Fibroblast of lung (primary cell): ENCODE measurements around the gene TOM1. TPM values are rescaled to one million over a fixed set of nuclear protein-coding genes. Genes with fewer than 3 reads are reported as not detected.
"Not testable (repeated sequence)": the region's sequence is repeated elsewhere in the genome, so short reads cannot be mapped to it uniquely, and the experiment has no call there.

ENCODE experiments used
- DNase-seq, 2 donors: peaks; one replicate each; pipeline versions ENCODE4 v3.0.0 to v3.0.0-alpha.2; 2010; ENCODE audit warnings: low read depth in 2 of 2
- H2AFZ ChIP-seq: 2 replicates; pipeline ENCODE4 v1.5.1; 2012; ENCODE audit warnings: low read length, control low read depth, inconsistent platforms
- H3K27ac ChIP-seq: 2 replicates; pipeline ENCODE4 v1.5.1; 2011; ENCODE audit warnings: low read length, control low read depth; ENCODE audit not compliant: insufficient read depth
- H3K27me3 ChIP-seq: 2 replicates; pipeline ENCODE4 v1.5.1; 2011; ENCODE audit warnings: mild to moderate bottlenecking, low read length; ENCODE audit not compliant: control insufficient read depth, insufficient read depth
- H3K36me3 ChIP-seq: 2 replicates; pipeline ENCODE4 v1.5.1; 2011; ENCODE audit warnings: low read length; ENCODE audit not compliant: control insufficient read depth, insufficient read depth
- H3K4me1 ChIP-seq: 2 replicates; pipeline ENCODE4 v1.5.1; 2011; ENCODE audit warnings: low read length; ENCODE audit not compliant: control insufficient read depth, insufficient read depth; ENCODE audit errors: extremely low read depth
- H3K4me2 ChIP-seq: 2 replicates; pipeline ENCODE4 v1.5.1; 2011; ENCODE audit warnings: low read length, control low read depth; ENCODE audit not compliant: insufficient read depth; ENCODE audit errors: extremely low read depth
- H3K4me3 ChIP-seq, 4 experiments: fragments of 200-600 bp in 1 of 4; sonication (generic) in 1 of 4; replicated peaks in 1 of 4; 2 replicates each; pipeline ENCODE4 v1.5.1; 2011 to 2016; ENCODE audit warnings: low read length in 4 of 4, low read depth in 3 of 4, mild to moderate bottlenecking in 3 of 4, control low read depth in 2 of 4, inconsistent platforms in 1 of 4, mixed read lengths in 1 of 4; ENCODE audit not compliant: insufficient read depth in 1 of 4; ENCODE audit errors: control extremely low read depth in 1 of 4
- H3K79me2 ChIP-seq: 2 replicates; pipeline ENCODE4 v1.5.1; 2012; ENCODE audit warnings: mild to moderate bottlenecking, low read length, inconsistent platforms; ENCODE audit not compliant: control insufficient read depth, insufficient read depth
- H3K9ac ChIP-seq: 2 replicates; pipeline ENCODE4 v1.5.1; 2011; ENCODE audit warnings: mild to moderate bottlenecking, low read length, control low read depth; ENCODE audit not compliant: insufficient read depth
- H3K9me3 ChIP-seq: 2 replicates; pipeline ENCODE4 v1.5.1; 2012; ENCODE audit warnings: low read depth, low read length; ENCODE audit not compliant: control insufficient read depth, insufficient read depth
- H4K20me1 ChIP-seq: 2 replicates; pipeline ENCODE4 v1.5.1; 2011; ENCODE audit warnings: low read length; ENCODE audit not compliant: control insufficient read depth, insufficient read depth; ENCODE audit errors: extremely low read depth
- CTCF ChIP-seq, 2 donors: IDR thresholded peaks in 1 of 2; conservative IDR thresholded peaks in 1 of 2; 1 replicate in 1 of 2; 2 replicates in 1 of 2; pipeline ENCODE4 v1.5.1; 2011 to 2012; ENCODE audit warnings: low read length in 2 of 2, control low read depth in 1 of 2, inconsistent platforms in 1 of 2, low read depth in 1 of 2, mild to moderate bottlenecking in 1 of 2
- EZH2 ChIP-seq: IDR thresholded peaks from 2 replicates; pipeline ENCODE4 v1.5.1; 2012; ENCODE audit warnings: low read length, control low read depth, mild to moderate bottlenecking; ENCODE audit errors: missing control alignments
- polyA plus RNA-seq, 2 donors: library from polyadenylated mRNA; depleted of rRNA in 1 of 2; stranded (reverse) in 1 of 2; unstranded in 1 of 2; fragments of >200 nt; gene quantifications; 2 replicates each; pipeline ENCODE4 v1.2.1, GENCODE V29; 2011 to 2012; ENCODE audit warnings: missing spikeins in 1 of 2
- total RNA-seq: library from RNA; depleted of rRNA; stranded (reverse); fragments of >200 nt; gene quantifications from 2 replicates; pipeline ENCODE4 v1.2.1, GENCODE V29; 2014

The TOM1 gene
- total and polyA plus RNA-seq, 2 donors (not counting 1 experiment from before 2014, with no cell fraction given), result 30.9 to 51.6 TPM

- no peaks in the 10 kb centered on the region for H3K36me3 ChIP-seq
- no peaks in the 10 kb centered on the region for H3K27me3 ChIP-seq
- no peak overlapping the region for H3K4me3 ChIP-seq
- H2AFZ ChIP-seq, result no peak overlapping the region
- H4K20me1 ChIP-seq, result no peaks in the 10 kb centered on the region
- H3K27ac ChIP-seq, result no peak overlapping the region
- H3K9me3 ChIP-seq, result no peaks in the 10 kb centered on the region
- no peak for DNase-seq
- H3K4me2 ChIP-seq, result no peak overlapping the region
- no peak overlapping the region for H3K9ac ChIP-seq
- no peaks in the 10 kb centered on the region for H3K79me2 ChIP-seq
- H3K4me1 ChIP-seq, result no peaks in the 10 kb centered on the region
- TF ChIP-seq EZH2 (no peak), CTCF (conservative IDR thresholded peaks at IDR 0.05 in 1 of 2, IDR thresholded peaks at IDR 0.05 in 1 of 2; ENCODE audit: low read depth in 1 of 2, low read length in 2 of 2) (no peak)
These were observed 61.4 kb downstream of the TOM1 start for GRCh38 chr22:35361001-35361558.

GRCh38 chr22:35363566-35364086 is 63.9 kb downstream of the TOM1 start:
- no peak for DNase-seq
- no peak overlapping the region for H3K9ac ChIP-seq
- no peak overlapping the region for H3K4me3 ChIP-seq
- H3K4me1 ChIP-seq, result no peaks in the 10 kb centered on the region
- H3K27ac ChIP-seq, result no peak overlapping the region
- H3K27me3 ChIP-seq, result no peaks in the 10 kb centered on the region
- no peaks in the 10 kb centered on the region for H3K36me3 ChIP-seq
- no peaks in the 10 kb centered on the region for H3K9me3 ChIP-seq
- H2AFZ ChIP-seq, result no peak overlapping the region
- H3K79me2 ChIP-seq, result no peaks in the 10 kb centered on the region
- TF ChIP-seq EZH2, result no peak
- TF ChIP-seq CTCF (conservative IDR thresholded peaks at IDR 0.05 in 1 of 2, IDR thresholded peaks at IDR 0.05 in 1 of 2; ENCODE audit: low read depth in 1 of 2, low read length in 2 of 2), result no peak
- H3K4me2 ChIP-seq, result no peak overlapping the region
- H4K20me1 ChIP-seq, result no peaks in the 10 kb centered on the region

GRCh38 chr22:35364230-35364629 is 64.5 kb downstream of the TOM1 start:
- not testable (repeated sequence) for H3K9me3 ChIP-seq, H3K27ac ChIP-seq, H3K4me2 ChIP-seq, H3K4me3 ChIP-seq, H3K36me3 ChIP-seq, H3K4me1 ChIP-seq, H3K79me2 ChIP-seq, H4K20me1 ChIP-seq, H3K9ac ChIP-seq, H3K27me3 ChIP-seq, H2AFZ ChIP-seq
- DNase-seq, result peak; percentile 64 to 76
